Measurements from ENCODE around the gene TBC1D30. TPM values are rescaled to one million over a fixed set of nuclear protein-coding genes. Genes with fewer than 3 reads are reported as not detected.
"Not testable (repeated sequence)": the region's sequence is repeated elsewhere in the genome, so short reads cannot be mapped to it uniquely, and the experiment has no call there.

Gene TBC1D30
- total RNA-seq, 1 experiment from 2014 or later: 2.0 TPM

DNA sequence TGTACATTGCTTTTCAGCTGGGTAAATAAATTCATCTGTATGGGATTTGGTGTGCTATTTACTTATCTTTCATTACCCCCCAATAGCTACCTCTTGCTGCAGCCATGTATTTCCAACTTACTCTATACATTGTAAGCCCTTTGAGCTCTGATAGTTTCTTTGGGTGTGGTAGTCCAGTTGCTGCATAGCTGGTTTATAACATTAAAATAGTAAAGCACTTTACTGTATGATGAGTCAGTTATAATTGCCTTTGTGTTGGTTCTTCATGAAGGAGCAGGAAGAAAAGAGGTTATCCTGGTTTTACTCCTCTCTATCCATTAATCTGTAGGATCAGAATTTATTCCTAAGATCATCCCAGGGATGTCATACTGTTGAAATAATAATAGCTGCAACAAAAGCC lies 15.7 kb downstream of the TBC1D30 start:
- Histone ChIP-seq H3K36me3 (ENCODE audit: insufficient read depth, low read length, poor library complexity, severe bottlenecking) (no peaks in the 10 kb centered on the region), H3K4me1 (ENCODE audit: insufficient read depth, low read length, poor library complexity, severe bottlenecking) (no peaks in the 10 kb centered on the region), H3K4me3 (ENCODE audit: low read depth, low read length, poor library complexity, severe bottlenecking) (no peak overlapping the region), H3K27ac (ENCODE audit: low read depth, low read length, poor library complexity, severe bottlenecking) (no peak overlapping the region), H3K9me3 (ENCODE audit: low read depth, low read length, poor library complexity, severe bottlenecking) (no peaks in the 10 kb centered on the region), H3K27me3 (replicated peaks; ENCODE audit: insufficient read depth, low read depth, low read length, poor library complexity) (no peaks in the 10 kb centered on the region)
- ChIA-PET CTCF (no interaction called here), POLR2A (ENCODE audit: low non-redundant PET) (no interaction called here)
- DNase-seq (ENCODE audit: low spot score): no peak
- TF ChIP-seq, protein P1, sequence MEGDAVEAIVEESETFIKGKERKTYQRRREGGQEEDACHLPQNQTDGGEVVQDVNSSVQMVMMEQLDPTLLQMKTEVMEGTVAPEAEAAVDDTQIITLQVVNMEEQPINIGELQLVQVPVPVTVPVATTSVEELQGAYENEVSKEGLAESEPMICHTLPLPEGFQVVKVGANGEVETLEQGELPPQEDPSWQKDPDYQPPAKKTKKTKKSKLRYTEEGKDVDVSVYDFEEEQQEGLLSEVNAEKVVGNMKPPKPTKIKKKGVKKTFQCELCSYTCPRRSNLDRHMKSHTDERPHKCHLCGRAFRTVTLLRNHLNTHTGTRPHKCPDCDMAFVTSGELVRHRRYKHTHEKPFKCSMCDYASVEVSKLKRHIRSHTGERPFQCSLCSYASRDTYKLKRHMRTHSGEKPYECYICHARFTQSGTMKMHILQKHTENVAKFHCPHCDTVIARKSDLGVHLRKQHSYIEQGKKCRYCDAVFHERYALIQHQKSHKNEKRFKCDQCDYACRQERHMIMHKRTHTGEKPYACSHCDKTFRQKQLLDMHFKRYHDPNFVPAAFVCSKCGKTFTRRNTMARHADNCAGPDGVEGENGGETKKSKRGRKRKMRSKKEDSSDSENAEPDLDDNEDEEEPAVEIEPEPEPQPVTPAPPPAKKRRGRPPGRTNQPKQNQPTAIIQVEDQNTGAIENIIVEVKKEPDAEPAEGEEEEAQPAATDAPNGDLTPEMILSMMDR (conservative IDR thresholded peaks at IDR 0.05; ENCODE audit: low read depth, low read length): no peak
- no peak for TF ChIP-seq EZH2 (IDR thresholded peaks at IDR 0.05; ENCODE audit: borderline replicate concordance, low read depth, low read length, poor library complexity, severe bottlenecking)
- intact Hi-C loops (cut with micrococcal nuclease; ENCODE audit: unreplicated experiment): no loop called here
- BruUV-seq (replicated peaks): no TSS peak

GRCh38 chr12:64840949-64841717 lies 16.7 kb downstream of the TBC1D30 start:
- no peaks in the 10 kb centered on the region for H3K36me3 ChIP-seq (ENCODE audit: insufficient read depth, low read length, poor library complexity, severe bottlenecking)
- H3K27ac ChIP-seq (ENCODE audit: low read depth, low read length, poor library complexity, severe bottlenecking): no peak overlapping the region
- ChIA-PET POLR2A (ENCODE audit: low non-redundant PET) (no interaction called here), CTCF (no interaction called here)
- no peaks in the 10 kb centered on the region for H3K27me3 ChIP-seq (replicated peaks; ENCODE audit: insufficient read depth, low read depth, low read length, poor library complexity)
- intact Hi-C loops (cut with micrococcal nuclease; ENCODE audit: unreplicated experiment): no loop called here
- H3K4me3 ChIP-seq (ENCODE audit: low read depth, low read length, poor library complexity, severe bottlenecking): no peak overlapping the region
- BruUV-seq (replicated peaks): no TSS peak
- H3K4me1 ChIP-seq (ENCODE audit: insufficient read depth, low read length, poor library complexity, severe bottlenecking): no peaks in the 10 kb centered on the region
- H3K9me3 ChIP-seq (ENCODE audit: low read depth, low read length, poor library complexity, severe bottlenecking): no peaks in the 10 kb centered on the region
- no peak for DNase-seq (ENCODE audit: low spot score)
- TF ChIP-seq EZH2 (IDR thresholded peaks at IDR 0.05; ENCODE audit: borderline replicate concordance, low read depth, low read length, poor library complexity, severe bottlenecking): no peak
- TF ChIP-seq, protein P1 (conservative IDR thresholded peaks at IDR 0.05; ENCODE audit: low read depth, low read length): no peak

GRCh38 chr12:64848409-64848808 lies 24.0 kb downstream of the TBC1D30 start:
- BruUV-seq (replicated peaks); POLR2A ChIA-PET (ENCODE audit: low non-redundant PET); H3K9me3 ChIP-seq (ENCODE audit: low read depth, low read length, poor library complexity, severe bottlenecking); intact Hi-C loops (cut with micrococcal nuclease; ENCODE audit: unreplicated experiment); H3K4me3 ChIP-seq (ENCODE audit: low read depth, low read length, poor library complexity, severe bottlenecking); H3K27me3 ChIP-seq (replicated peaks; ENCODE audit: insufficient read depth, low read depth, low read length, poor library complexity); CTCF ChIA-PET; H3K4me1 ChIP-seq (ENCODE audit: insufficient read depth, low read length, poor library complexity, severe bottlenecking); DNase-seq (ENCODE audit: low spot score); H3K27ac ChIP-seq (ENCODE audit: low read depth, low read length, poor library complexity, severe bottlenecking); H3K36me3 ChIP-seq (ENCODE audit: insufficient read depth, low read length, poor library complexity, severe bottlenecking): not testable (repeated sequence)
